NOMO-1 (cell line): ENCODE data around the gene LY6G6F.

ENCODE experiments used
- DNase-seq, 2 experiments: peaks; one replicate each; lab custom pipeline; 2025; ENCODE audit not compliant: unreplicated experiment in 2 of 2; lab: John Stamatoyannopoulos, UW

LY6G6F gene

DNA sequence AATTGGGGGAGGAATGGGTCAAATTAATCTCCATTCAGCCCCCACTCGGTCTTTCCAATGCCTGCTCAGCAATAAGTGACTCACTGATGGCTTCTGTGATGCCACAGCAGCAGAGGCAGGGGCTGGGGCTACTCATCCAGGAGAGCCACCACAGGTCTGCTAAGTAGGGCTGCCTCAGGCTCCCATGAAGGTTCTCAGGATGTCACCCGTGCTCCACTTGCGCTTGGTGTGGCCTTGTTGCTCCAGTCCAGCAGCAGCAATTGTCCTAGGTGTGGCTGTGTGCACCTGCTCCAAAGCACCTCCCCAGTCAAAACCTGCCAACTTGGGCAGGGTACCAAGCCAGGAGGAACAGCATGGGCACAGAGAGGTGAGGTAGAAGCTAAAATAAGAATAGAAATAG, 15.5 kb downstream of the LY6G6F start:
- DNase-seq, result no peak

DNA sequence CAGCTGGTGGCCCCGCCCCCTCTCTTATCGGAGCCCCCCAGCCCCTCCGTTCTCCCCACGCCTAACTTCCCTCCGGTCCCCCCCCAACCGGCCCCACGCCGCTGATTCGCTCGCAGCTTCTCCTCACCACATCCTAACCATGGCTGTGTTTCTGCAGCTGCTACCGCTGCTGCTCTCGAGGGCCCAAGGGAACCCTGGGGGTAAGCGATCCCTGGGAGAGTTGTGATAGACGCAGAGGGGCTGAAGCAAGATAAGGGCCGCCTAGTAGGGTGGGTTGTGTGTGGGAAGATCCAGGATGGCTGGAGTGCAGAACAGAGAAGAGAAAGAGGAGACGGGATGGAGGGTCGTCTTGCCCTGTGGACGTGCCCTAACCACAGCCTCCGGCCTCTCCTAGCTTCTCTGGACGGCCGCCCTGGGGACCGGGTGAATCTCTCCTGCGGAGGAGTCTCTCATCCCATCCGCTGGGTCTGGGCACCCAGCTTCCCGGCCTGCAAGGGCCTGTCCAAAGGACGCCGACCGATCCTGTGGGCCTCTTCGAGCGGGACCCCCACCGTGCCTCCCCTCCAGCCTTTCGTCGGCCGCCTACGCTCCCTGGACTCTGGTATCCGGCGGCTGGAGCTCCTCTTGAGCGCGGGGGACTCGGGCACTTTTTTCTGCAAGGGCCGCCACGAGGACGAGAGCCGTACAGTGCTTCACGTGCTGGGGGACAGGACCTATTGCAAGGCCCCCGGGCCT, 16.7 kb downstream of the LY6G6F start, which contains the start of gene MPIG6B:
Gene MPIG6B (plus strand): TSS at position 129 of the 735 bp plus-strand sequence. CDS start 11 bp downstream, at position 140.
- no peak for DNase-seq

- DNase-seq, result no peak
Observed at GRCh38 chr6:31723980-31724691, 17.5 kb downstream of the LY6G6F start.

- no peak for DNase-seq
Observed at GRCh38 chr6:31725502-31726350, 19.1 kb downstream of the LY6G6F start.

DNA sequence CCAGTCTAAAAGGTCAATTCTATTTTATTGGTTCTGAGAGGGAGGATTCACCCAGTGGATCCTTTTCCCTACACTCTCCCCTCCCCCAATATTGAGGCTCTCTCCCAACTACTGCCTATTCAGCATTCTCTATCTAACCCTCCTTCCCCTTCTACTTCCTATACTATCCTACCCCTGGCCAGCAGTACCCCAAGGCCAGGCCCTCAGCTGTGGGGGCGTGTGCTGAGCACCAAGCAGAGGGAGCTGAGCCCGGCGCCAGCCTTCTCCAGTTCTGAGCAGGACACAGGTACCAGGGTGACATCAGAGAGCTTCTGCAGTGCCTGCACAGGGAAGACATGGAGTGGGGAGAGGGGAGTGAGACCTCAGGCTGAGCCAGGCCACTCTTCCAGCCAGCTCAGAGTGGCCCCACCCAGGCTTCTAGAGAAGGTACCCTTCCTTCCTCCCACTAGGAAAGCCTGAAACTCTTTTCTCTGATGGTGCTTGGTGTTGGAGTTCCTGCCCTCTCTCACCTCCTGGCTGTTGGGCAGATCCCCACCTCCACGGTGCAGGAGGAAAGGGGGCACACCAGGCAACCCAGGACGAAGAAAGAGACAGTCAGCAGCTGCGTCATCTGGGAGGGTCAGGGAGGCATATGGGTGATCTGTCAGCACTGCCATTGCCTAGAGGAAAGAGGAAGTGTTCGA, 20.5 kb downstream of the LY6G6F start:
- DNase-seq, result no peak

- peak; percentile 65 to 94 for DNase-seq
Observed at GRCh38 chr6:31727717-31728671, 21.3 kb downstream of the LY6G6F start.

DNA sequence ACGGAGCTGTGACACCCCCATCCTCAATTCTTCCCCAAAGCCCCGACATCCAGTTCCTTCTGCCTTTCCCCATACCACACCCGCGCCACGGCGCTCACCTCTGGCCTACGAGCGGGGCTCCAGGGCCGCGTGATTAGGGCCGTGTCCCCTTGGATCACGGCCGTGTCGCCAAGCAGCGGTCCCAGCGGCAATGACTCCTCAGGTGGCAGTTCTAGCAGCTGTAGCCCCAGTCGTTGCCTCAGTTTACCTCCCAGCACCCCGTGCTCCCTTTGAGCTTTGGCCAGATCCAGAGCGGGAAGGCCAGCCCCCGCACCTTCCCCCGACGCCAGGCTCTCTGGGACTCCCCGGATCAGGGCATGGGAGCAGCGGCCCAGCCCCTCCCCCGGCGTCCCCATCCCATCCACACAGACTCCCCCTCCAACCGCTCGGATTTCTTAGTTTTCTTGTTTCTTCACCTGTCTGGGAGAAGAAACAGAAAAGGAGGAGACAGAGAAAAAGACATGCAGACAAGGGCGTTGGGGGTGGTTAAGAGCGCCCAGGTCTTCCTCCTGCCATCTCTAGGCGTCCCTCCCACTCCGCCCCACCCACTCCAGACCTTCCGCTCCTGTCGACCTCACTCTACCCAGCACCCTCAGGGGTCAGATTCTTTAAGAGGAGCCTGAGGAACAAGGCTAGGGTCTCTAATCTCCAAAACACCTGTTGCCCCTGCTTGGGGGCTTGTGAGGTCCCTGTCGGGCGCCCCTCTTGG, 22.3 kb downstream of the LY6G6F start, which contains the start of gene DDAH2:
Gene DDAH2 (minus strand): TSS at position 533 of the 748 bp plus-strand sequence. CDS start 138 bp downstream, at position 395.
- no peak for DNase-seq

- peak; percentile 77 to 85 for DNase-seq
Observed at GRCh38 chr6:31729515-31729978, 22.9 kb downstream of the LY6G6F start.

DNA sequence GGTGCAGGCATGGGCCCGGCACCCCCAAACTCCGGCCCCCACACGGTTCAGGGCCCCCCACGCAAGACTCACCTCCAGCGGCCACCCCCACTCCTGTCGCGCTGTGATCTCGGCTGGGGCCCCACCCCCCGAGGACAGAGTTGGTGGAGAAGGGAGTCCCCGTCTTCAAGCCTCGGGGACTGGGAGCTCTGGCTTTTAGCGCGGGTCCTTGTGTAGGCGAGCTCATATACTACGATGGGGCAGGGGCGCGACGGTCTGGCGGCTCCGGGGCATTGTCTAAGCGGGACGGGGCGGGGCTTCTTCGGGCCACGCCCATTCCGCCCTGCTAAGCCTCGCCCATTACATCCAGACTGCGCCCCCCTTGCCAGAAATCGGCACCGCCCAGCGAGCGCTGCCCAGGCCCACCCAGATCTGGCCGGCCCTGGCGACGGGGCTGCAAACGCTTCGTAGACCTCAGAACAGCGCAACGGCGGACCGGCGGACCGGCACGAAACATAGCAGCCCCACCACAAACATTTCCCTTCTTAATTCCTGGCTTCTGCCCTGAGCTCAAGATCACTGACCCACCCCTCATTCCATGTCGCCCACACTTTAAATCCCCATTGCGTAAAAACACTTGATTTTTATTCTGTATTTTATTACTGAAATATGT, 23.4 kb downstream of the LY6G6F start:
- peak; percentile 55 to 67 for DNase-seq

- DNase-seq, result no peak
Observed at GRCh38 chr6:31730631-31731086, 24.0 kb downstream of the LY6G6F start.

DNA sequence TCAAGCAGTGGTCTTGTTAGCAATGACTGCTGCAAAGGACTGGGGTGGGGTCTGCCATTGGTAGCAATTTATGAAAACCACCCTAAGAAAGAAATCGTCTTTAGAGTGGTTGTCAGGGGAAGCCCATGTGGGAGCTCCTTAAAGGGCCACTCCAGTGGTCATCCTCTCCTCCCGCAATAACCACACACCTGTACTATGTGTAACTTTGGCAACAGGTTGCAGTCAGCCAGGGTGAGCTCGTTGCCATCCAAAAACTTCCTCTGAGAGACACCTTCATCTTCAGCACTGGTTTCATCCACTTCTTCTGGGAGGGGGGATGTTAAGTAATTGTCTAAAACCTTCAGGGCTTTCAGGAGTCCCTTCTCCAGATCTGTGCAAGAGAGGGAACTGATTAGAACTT, 25.4 kb downstream of the LY6G6F start:
- DNase-seq, result no peak

GRCh38 chr6:31733734-31734133, 27.1 kb downstream of the LY6G6F start:
- DNase-seq, result no peak

- DNase-seq, result no peak
Observed at GRCh38 chr6:31734247-31734820, 27.7 kb downstream of the LY6G6F start.

DNA sequence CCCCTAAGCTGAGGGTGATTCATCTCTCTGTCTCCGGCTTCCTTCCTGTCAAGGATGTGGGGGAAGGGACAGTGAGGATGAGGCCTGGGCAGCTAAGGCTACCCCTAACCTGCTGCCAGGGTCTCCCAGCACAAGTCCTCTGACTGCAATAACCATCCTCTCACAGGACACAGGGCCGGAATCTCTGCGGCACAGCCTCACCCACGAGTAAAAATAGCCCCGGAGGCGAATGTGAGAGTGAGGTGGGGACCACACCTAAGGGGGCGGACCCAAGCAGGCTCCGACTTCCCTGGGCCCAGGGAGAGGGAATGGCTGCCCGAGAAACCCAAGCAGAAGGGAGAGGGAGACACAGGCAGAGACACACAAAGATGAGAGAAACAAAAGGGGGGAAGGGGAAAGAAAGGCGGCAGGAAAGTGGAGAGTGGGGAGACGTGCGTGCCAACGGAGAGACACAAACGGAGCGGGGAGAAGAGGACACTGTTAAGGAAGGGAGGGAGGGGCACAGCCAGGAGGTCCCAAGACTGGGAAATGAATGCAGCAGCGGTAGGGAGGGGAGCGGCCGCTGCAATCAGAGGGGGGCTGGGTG, 28.2 kb downstream of the LY6G6F start:
- peak; percentile 50 to 62 for DNase-seq

GRCh38 chr6:31736021-31736767, 29.5 kb downstream of the LY6G6F start, which contains the start of gene CLIC1:
Gene CLIC1, minus strand, starts transcription at chr6:31736530. Its CDS starts 230 bp downstream, at chr6:31736300.
- peak; percentile 82 to 87 for DNase-seq

GRCh38 chr6:31736768-31737314, 30.2 kb downstream of the LY6G6F start:
- DNase-seq, result no peak
